HG03378 (cell line): ENCODE measurements around the gene TRIM37.
"Not testable (repeated sequence)": the region's sequence is repeated elsewhere in the genome, so short reads cannot be mapped to it uniquely, and the experiment has no call there.

Source experiments
- ATAC-seq: cut with Tn5 transposase; IDR thresholded peaks from one replicate; pipeline ENCODE4 v1.9.1; 2021; ENCODE audit warnings: mild to moderate bottlenecking, moderate library complexity; ENCODE audit not compliant: unreplicated experiment

TRIM37 gene, protein sequence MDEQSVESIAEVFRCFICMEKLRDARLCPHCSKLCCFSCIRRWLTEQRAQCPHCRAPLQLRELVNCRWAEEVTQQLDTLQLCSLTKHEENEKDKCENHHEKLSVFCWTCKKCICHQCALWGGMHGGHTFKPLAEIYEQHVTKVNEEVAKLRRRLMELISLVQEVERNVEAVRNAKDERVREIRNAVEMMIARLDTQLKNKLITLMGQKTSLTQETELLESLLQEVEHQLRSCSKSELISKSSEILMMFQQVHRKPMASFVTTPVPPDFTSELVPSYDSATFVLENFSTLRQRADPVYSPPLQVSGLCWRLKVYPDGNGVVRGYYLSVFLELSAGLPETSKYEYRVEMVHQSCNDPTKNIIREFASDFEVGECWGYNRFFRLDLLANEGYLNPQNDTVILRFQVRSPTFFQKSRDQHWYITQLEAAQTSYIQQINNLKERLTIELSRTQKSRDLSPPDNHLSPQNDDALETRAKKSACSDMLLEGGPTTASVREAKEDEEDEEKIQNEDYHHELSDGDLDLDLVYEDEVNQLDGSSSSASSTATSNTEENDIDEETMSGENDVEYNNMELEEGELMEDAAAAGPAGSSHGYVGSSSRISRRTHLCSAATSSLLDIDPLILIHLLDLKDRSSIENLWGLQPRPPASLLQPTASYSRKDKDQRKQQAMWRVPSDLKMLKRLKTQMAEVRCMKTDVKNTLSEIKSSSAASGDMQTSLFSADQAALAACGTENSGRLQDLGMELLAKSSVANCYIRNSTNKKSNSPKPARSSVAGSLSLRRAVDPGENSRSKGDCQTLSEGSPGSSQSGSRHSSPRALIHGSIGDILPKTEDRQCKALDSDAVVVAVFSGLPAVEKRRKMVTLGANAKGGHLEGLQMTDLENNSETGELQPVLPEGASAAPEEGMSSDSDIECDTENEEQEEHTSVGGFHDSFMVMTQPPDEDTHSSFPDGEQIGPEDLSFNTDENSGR

DNA sequence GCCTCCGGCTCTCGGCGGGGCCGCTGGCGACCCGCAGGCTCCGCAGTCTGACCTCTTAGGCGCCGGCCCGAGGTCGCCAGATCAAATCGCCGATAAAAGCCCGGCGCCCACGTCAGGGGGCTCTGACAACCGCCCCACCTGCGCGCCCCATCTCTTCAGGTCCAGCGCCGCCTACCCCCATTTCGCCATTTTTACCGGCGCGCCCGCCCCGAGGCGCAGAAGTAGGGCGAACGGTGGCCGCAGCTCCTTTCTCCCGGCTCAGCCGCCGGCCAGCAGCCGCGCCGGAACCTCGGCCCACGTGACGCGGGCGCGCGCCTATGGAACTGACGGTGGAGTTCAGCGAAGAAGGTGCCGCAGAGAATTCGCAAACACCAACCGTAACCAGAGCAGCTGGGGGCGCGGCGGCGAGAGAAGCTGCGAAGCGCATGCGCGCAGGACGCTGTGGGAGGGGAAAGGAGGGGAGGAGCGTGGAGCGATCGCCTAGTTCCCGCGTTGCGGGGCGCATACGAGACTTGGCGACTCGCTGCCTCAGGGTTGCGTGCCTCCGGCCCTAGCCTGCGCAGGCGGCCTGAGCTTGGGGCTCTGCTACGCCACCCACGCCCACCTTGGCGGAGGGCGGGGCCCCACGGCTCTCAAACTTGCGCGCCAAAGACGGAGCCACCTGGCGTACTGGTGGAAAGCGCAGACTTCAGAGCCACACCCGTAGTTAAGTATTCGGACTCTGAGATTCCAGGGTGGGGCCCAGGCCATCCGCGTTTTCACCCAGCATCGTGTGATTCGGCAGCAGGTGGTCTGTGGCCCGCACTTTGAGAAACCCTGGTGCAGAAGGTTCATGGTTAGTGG is at the start of gene TRIM37:
Gene TRIM37, minus strand, starts transcription at position 418 of the 843 bp plus-strand sequence. CDS start 419 bp downstream, outside the sequence.
- ATAC-seq = peak; percentile 83

DNA sequence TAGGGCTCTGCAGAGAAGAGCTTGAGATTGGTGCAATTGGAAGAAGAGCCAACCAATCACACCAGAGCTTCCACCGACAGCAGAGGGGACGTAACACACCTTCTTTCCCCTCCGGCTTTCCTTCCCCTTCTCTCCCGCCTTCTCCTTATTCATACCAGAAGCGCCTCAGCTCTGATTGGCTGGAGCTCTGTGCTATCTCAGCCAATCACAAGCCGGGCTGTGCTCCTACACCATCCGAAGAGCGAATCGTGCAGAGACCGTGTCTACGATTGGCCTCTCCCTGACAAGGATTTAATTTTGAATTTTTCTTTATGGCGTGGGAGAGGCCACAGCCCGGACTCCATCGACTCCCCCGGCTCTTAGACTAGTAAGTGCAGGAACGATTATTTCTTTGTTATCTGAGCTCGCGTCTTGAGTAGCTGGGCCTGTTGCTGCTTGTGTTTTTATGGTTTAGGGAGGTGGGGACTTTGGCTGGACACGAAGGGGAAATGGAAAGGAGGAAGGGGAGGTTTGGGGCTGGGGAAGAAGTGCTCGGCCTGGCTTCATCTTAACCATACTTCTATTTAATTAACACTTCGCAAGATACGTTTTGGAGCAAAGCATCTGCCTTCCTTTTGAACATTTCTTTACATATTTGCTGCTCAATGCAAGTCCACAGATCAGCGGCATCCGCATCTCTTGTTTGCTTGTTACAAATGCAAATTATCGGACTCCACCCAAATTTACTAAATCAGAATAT is 48.9 kb upstream of the TRIM37 start, which contains the start of gene PRR11:
Gene PRR11, plus strand, starts transcription at position 308 of the 739 bp plus-strand sequence. CDS start 14,007 bp downstream, outside the sequence.
- peak; percentile 88 for ATAC-seq

DNA sequence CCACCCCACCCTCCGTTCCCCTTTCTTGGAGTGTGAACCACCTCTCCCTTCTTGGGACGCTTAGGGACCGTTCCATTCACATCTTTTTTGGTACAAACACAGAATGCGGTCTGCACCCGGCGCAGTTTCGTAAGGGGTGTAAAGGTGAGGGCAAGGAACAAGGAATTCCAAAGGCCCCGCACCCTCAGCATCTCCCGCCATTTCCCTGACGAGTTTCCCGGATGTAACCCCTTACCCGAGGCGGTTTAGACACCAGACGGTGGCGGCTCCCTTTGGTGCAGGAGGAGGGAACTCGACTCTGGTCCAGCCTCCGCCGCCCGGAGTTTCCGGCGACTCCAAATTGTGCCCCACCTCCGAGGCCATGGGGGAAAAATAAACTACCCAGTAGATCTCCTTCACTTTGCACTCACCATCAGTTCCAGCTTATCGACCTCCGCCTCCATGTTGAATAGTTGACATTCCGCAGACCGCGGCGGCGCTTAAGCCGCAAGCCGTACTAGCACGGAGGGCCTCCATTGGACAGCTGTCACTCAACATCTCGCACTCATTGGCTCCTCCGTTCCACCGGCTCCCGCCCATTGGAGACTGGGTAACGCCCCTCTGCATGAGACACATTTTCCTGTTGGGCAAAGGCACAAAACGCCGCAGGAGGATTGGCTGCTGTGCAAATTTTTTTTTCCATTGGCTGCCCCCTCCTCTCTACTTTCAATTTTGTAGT is 48.2 kb upstream of the TRIM37 start, which contains the start of gene SKA2:
Gene SKA2, minus strand, starts transcription at position 466 of the 718 bp plus-strand sequence. Its CDS starts 23 bp downstream, at position 443.
- ATAC-seq = peak; percentile 84

DNA sequence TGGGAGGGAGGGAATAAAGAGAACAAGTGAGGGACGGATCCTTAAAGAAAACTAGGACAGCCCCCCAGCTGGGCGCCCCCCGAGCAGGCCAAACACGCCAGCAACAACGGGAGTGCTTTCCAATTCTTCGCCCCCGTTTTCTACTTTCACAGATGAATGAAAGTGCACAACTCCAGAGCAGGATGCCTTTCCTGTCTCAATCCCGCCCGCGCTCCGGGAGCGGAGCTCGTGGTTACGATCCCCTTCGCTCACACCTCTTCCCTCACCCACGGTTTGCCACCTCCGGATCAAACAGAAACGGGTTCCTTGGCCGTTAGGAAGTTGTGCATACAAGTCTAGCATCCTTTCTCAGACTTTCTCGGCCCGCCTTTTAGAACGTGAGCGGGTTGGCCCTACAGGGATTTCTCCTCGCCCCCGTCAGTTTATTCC is 47.6 kb upstream of the TRIM37 start:
- no peak for ATAC-seq

DNA sequence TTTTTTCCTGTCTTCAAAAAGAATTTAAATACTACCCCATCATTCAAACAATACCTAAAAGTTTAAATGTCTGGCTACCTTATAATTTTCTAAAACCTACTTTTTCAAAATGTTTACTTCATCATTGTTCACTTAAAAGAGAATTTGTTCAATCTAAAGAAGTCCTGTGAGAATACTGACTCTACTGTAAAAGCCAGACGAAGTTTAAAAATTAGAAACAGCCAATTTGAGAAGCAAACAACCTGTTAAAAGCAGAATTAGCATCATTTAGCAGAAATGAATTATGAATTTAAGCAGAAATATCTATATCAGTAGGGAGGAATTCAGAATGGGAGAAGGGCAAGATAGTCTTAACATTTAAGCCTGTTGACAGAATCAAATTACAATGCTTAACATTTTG is 46.2 kb upstream of the TRIM37 start:
- ATAC-seq = no peak

DNA sequence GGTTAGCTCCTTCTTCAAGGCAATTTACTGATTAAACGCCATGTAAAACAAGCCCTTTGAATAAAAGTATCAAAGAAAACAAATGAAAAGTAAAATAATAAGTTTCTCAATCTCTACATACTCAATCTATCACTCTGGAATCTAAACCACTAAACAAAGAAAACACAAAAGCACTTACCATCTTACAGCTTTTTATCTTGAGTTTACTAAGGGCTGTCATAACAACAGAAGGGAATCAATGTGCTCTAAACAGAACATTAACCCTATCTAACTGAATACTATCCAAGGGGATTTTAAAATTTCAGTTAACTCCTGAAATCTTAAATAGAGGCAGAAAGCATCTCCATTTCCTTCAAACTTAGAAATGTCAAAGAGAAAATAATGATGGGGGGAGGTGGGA is 44.9 kb upstream of the TRIM37 start:
- no peak for ATAC-seq

DNA sequence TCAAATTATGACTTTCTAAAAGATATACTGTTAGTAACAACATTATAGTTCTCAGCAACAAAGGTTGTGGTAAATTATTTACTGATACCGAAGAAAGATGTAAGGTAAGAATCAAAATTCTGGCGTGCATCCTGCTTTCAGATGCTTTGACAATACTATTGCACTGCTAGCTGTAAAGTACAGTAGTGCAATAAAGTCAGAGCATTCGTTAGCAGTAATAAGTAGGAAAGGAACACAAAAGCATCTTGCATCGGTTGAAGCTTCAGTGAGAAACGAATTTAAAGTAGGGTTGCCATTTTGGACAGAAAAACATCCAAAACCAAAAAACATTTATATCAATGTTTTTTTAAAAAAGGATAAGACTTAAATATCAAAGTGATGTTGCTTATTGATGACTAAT is 44.3 kb upstream of the TRIM37 start:
- no peak for ATAC-seq

DNA sequence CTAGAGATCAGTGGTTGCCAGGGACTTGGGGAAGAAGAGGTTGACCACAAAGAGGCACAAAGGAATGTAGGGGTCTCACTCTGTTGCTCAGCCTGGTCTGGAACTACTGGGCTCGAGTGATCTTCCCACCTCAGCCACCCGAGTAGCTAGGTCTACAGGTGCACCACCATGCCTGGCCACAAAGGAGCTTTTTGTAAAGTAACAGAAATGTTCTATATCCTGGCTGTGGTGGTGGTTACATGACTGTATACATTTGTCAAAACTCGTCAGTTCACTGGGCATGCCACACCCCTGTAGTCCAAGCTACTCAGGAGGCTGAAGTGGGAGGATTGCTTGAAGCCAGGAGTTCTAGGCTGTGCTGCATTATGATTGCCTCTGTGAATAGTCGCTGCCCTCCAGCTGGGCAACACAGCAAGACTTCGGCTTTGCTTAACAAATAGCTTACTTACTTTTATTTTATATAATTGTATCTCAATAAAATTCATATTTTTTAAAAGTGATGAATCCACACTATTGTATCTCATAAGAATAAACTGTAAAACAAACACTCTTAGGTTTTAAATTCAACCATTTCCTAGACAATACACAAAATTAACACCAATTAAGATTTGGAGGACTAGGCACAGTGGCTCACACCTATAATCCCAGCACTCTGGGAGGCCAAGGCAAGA is 43.3 kb upstream of the TRIM37 start:
- no peak for ATAC-seq

DNA sequence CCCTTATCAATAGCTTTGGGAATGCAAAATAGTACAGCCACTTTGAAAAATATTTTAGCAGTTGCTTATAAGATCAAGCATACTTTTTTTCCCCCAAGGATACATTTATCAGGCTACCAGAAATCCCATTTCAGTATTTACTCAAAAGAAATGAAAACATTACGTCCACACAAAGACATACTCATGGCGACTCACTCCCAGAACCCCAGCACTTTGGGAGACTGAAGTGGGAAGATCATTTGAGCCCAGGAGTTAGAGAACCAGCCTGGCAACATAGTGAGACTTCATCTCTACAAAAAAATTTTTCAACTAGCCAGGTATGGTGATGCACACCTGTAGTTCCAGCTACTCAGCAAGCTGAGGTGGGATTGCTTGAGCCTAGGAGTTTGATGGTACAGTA is 42.4 kb upstream of the TRIM37 start:
- no peak for ATAC-seq

DNA sequence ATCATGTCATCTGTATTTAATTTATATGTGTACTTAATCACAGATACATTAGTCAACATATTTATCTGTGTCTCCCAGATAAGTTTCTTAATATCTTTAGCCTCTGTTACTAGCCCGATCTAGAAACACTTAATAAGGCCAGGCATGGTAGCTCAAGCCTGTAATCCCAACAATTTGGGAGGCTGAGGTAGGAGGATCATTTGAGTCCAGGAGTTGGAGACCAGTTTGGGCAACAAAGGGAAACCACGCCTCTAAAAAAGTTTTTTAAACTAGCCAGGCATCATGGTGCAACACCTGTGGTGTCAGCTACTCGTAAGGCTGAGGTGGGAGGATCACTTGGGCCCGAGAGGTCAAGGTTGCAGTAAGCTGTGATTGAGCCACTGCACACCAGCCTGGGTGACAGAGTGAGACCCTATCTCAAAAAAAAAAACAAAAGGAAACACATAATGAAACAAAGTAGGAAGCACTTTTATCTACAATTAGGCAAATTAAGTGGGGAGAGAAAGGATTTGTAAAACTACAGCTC is 39.0 kb upstream of the TRIM37 start:
- no peak for ATAC-seq

DNA sequence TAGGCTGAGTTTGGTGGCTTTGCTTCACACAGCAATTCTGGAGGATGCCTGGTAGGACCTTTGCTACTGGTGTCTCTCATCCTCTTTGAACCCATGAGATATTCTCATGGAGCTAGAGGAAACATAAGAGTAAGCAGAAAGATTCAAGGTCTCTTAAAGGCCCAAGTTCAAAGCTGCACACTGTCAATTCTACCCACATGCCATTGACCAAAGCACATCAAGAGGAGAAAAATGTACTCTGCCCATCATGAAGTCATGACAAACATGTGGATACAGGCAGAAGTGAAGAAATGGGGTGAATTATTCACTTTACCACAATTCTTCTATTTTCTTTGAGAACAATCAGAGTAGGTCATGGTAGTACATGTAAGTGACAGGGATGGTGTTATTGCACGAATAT is 35.2 kb upstream of the TRIM37 start:
- no peak for ATAC-seq

DNA sequence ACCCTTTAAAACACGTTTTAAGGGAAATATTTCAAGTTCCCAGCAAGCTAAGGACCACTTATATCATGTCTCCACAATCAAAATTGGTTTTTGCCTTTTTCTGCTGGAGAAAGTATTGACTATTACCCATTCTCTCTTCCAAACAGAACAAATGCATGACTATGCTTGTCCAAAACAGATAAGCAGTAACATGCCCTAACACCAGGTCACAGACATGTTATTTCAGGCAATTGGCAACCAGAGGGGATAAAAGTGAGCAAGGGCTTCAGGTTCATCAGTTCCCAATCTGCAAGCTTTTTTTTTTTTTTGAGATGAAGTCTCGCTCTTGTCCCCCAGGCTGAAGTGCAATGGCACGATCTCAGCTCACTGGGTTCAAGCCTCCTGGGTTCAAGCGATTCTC is 33.3 kb upstream of the TRIM37 start:
- ATAC-seq = no peak

DNA sequence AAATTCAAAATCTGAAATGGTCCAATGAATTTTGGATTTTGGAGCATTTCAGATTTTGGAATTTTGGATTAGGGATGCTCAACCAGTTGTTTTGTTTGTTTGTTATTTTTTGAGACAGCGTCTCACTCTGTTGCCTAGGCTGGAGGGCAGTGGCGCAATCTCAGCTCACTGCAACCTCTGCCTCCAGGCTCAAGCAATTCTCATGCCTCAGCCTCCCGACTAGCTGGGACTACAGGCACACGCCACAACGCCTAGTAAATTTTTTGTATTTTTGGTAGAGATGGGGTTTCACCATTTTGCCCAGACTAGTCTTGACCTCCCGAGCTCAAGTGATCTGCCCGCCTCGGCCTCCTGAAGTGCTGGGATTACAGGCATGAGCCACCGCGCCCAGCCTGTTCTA is 31.7 kb upstream of the TRIM37 start:
- ATAC-seq = not testable (repeated sequence)

DNA sequence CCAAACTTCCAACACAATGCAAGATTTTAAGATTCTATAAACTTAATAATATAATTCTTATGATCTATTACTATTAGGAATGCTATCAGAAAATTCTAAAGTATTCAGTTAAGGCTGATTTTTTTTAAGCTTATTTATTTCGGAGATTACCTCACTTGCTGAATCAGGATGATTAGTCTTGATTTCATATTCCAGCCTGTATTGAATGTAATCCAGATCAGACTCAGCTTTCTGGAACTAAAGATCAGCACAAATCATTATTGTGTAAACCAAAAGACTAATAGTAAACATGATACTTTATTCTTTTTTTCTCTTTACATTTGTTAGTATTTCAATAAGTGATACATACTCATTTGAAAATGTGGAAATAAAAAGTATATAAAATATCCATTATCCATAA is 24.5 kb upstream of the TRIM37 start:
- ATAC-seq = no peak

DNA sequence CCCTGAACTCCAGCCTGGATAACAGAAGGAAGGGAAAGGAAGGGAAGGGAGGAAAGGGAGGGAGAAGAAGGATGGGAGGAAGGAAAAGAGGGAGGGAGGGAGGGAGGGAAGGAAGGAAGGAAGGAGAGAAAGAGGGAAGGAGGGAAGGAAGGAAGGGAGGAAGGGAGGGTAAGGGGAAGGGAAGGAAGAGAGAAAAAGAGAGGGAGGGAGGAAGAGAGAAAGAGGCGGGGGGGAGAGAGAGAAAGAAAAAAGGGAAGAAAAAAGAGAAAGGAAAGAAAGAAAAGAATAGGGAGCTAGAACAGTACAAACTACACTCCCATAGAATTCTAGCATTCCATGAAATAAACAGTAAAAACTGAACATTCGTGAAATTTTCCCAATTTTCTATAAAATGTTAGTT is 23.1 kb upstream of the TRIM37 start:
- ATAC-seq = no peak

DNA sequence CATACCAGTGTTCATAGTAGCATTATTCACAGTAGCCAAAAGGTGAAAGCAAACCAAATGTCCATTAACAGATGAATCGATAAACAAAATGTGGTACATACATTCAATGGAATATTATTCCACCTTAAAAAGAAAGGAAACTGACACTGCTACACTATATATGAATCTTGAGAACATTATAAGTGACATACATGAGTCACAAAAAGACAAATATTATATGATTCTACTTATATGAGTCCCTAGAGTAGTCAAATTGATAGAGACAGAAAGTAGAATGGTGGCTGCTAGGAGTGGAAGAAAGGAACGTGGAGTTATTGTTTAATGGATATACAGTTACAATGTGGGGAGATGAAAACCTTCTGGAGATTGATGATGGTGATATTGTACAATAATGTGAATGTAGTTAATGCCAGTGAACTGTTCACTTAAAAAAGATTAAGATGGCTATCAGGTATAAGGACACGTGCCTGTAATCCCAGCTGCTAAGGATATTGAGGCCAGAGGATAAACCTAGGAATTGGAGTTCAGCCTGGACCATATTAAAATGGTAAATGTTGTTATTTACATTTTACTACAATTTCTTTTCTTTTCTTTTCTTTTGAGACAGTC is 20.2 kb upstream of the TRIM37 start:
- ATAC-seq = no peak

DNA sequence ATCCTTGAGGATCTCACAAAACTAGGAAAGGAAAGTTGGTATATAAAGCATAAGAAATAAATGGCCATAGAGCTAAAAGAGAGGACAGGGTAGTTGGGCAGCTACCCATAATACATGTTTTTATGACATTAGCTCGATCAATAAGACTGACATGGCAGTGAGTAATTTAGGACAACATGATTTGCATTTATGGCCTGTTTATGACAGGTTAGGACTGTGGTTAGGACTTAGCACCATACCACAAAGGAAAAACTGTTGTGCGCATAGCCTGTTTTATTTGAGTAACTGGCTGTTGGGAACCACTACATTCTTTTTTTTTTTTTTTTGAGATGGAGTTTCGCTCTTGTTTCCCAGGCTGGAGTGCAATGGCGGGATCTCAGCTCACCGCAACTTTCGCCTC is 18.0 kb upstream of the TRIM37 start:
- no peak for ATAC-seq

DNA sequence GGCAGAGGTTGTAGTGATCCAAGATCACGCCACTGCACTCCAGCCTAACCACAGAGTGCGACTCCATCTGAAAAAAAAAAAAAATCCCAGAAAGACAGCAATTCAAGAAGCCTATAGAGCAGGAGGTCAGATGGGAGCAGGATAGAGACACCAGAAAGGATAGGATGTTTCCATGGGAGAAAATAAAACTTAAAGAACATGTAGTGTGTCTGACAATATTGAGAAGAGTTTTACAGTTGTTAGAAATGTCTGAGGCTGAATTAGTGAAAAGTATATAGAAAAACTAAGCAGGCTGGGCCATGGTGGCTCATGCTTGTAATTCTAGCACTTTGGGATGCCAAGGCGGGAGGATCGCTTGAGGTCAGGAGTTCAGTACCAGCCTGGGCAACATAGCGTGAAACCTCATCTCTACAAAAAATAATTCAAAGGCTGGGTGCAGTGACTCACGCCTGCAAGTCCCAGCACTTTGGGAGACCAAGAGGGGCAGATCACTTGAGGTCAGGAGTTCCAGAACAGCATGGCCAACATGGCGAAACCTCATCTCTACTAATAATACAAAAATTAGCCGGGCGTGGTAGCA is 15.3 kb upstream of the TRIM37 start:
- no peak for ATAC-seq
